ENCODE results near the gene TOP1.
"Not testable (repeated sequence)": the region's sequence is repeated elsewhere in the genome, so short reads cannot be mapped to it uniquely, and the experiment has no call there.

TOP1 gene

DNA sequence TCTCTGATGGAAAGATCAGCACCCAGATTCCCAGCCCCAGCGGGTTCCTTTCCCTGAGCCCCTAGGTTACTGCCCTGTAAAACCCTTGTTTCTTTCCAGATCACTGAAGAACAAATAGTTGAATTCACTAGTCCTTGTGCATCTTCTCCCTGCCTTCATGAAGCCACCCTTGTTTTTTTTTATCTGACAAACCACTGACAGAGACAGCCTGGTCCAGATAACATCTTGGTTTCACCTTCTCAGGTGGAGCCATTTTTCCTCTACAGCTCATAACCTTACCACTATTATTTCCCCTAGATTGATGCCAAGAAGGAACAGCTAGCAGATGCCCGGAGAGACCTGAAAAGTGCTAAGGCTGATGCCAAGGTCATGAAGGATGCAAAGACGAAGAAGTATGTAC, 92.8 kb downstream of the TOP1 start:
- CTCF ChIA-PET: interaction anchor here (0.8 to 3.6 kb wide), 7 partner anchors 9 to 218 kb away, joined by 3 to 21 read pairs (median 5); no protein-coding TSS in a partner anchor
- POLR2A ChIA-PET: no interaction called here
- TF ChIP-seq, protein P1, sequence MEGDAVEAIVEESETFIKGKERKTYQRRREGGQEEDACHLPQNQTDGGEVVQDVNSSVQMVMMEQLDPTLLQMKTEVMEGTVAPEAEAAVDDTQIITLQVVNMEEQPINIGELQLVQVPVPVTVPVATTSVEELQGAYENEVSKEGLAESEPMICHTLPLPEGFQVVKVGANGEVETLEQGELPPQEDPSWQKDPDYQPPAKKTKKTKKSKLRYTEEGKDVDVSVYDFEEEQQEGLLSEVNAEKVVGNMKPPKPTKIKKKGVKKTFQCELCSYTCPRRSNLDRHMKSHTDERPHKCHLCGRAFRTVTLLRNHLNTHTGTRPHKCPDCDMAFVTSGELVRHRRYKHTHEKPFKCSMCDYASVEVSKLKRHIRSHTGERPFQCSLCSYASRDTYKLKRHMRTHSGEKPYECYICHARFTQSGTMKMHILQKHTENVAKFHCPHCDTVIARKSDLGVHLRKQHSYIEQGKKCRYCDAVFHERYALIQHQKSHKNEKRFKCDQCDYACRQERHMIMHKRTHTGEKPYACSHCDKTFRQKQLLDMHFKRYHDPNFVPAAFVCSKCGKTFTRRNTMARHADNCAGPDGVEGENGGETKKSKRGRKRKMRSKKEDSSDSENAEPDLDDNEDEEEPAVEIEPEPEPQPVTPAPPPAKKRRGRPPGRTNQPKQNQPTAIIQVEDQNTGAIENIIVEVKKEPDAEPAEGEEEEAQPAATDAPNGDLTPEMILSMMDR (IDR thresholded peaks at IDR 0.05; ENCODE audit: control extremely low read depth, extremely low read depth, low read depth, missing control alignments): no peak
- DNase-seq (ENCODE audit: extremely low spot score): no peak

DNA sequence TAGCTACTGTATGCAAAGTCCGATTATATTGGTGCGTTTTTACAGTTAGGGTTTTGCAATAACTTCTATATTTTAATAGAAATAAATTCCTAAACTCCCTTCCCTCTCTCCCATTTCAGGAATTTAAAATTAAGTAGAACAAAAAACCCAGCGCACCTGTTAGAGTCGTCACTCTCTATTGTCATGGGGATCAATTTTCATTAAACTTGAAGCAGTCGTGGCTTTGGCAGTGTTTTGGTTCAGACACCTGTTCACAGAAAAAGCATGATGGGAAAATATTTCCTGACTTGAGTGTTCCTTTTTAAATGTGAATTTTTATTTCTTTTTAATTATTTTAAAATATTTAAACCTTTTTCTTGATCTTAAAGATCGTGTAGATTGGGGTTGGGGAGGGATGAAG, 95.0 kb downstream of the TOP1 start:
- no peak for DNase-seq (ENCODE audit: extremely low spot score)
- TF ChIP-seq, protein P1 (IDR thresholded peaks at IDR 0.05; ENCODE audit: control extremely low read depth, extremely low read depth, low read depth, missing control alignments): no peak
- ChIA-PET CTCF (interaction anchor here (3.6 kb wide), 1 partner anchor 28 kb away, joined by 12 read pairs; no protein-coding TSS in a partner anchor), POLR2A (no interaction called here)

DNA sequence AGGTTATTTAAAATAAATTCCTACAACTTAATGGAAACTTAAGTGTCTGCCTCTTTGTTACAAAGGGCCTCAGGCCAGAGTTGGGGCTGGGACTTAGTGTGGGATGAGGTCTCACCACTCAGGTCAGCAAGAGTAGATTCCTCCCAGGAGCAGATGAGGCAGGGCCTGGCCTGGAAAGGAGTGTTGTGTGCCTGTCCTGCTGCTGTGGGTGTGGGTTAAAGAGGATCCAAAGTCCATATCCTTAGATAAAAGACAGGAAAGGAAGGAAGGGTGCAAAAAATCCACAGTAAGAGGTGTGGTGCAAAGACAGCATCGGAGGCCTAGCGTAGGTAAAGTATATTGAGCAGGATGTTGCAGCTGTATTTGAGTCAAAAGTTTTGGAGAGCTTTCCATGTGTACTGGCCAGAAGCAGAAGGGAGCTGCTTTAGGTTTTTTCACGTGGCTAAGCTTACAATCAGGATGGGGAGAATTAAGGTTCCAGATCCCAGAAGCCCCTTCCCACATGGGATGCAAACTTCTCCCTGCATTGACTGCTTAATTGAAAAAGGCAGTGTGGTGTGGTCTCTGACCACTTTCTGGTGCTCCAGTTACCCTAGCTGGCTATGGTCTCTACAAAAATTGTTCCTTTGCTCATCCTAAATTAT, 96.0 kb downstream of the TOP1 start:
- TF ChIP-seq, protein P1 (IDR thresholded peaks at IDR 0.05; ENCODE audit: control extremely low read depth, extremely low read depth, low read depth, missing control alignments): no peak
- no peak for DNase-seq (ENCODE audit: extremely low spot score)
- ChIA-PET CTCF (interaction anchor here (1.0 to 3.7 kb wide), 4 partner anchors 11 to 49 kb away, joined by 3 to 23 read pairs (median 4); no protein-coding TSS in a partner anchor), POLR2A (no interaction called here)

DNA sequence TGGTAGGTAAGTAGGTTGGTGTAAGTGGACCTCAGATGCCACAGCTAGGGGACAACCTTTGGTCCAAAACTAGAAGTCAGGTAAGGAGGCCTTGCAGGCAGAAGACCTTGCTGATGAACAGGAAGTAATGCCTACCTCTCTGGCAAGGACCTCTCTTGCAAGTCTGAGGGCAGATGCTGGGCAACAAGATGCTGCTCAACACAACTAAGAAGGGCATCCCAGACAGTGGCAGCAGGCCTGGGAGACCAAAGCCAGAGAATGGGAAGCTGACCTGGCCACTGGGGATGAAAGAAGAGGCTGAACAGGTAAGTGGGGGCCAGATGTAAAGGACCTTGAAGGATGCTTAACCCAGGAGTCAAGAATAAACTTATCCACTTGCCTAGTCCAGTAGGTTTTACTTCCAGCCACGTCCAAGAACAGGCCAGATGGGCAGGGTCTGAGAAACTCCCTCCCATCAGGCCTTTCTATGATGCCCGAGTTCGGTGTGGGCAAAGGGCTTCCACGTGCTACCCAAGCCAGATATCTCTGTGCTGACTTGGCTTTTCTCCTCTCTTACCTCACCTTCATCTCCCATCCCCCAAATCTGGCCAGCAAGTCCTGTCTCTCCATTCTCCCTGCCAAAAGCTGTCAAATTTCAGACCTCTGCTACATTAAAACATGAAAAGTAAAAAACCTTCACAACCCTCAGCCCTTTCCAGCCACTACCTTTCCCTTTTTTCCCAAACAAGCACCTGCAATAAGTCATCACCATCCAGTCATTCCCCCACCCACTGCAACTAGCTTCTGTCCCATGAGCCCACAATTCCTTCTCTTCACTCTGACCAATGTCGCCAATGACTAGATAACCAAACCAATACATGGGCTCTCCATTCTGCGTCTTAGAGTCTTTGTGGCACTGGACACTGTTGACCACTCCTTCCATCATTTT, 97.2 kb downstream of the TOP1 start:
- DNase-seq (ENCODE audit: extremely low spot score): no peak
- CTCF ChIA-PET: interaction anchor here (1.2 to 3.7 kb wide), 2 partner anchors 9 to 47 kb away, joined by 3 to 23 read pairs; no protein-coding TSS in a partner anchor
- TF ChIP-seq, protein P1 (IDR thresholded peaks at IDR 0.05; ENCODE audit: control extremely low read depth, extremely low read depth, low read depth, missing control alignments): no peak
- POLR2A ChIA-PET: no interaction called here

DNA sequence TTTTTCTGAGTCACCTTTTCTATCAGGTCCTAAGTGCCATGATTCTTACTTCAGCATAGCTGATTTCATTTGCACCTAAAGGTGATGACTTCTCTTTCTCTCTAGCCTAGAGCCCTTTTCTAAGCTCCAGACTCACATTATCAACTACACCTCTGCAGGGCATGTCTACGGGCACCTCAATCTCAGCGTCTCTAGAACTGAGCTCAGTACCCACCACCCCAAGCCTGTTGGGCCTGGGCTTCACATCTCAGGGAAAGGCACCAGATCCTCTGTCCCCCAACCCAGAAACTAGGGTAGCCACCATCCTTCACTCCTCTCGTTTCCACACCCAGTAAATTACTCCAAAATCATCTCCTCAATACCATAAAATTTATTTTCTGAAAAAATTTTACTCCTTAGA, 98.1 kb downstream of the TOP1 start:
- POLR2A ChIA-PET: no interaction called here
- CTCF ChIA-PET: interaction anchor here (1.0 to 3.7 kb wide), 2 partner anchors 8 to 29 kb away, joined by 3 to 23 read pairs; no protein-coding TSS in a partner anchor
- TF ChIP-seq, protein P1 (IDR thresholded peaks at IDR 0.05; ENCODE audit: control extremely low read depth, extremely low read depth, low read depth, missing control alignments): no peak
- no peak for DNase-seq (ENCODE audit: extremely low spot score)

DNA sequence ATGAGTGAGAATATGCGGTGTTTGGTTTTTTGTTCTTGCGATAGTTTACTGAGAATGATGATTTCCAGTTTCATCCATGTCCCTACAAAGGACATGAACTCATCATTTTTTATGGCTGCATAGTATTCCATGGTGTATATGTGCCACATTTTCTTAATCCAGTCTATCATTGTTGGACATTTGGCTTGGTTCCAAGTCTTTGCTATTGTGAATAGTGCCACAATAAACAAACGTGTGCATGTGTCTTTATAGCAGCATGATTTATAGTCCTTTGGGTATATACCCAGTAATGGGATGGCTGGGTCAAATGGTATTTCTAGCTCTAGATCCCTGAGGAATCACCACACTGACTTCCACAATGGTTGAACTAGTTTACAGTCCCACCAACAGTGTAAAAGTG, 99.7 kb downstream of the TOP1 start:
- POLR2A ChIA-PET; DNase-seq (ENCODE audit: extremely low spot score); CTCF ChIA-PET: not testable (repeated sequence)
